HepG2 (cell line): Measurements from ENCODE around the gene AP4S1. TPM values are rescaled to one million over a fixed set of nuclear protein-coding genes. Genes with fewer than 3 reads are reported as not detected.

ENCODE experiments used
- ARID2 ChIP-seq: sonication (generic); formaldehyde crosslinking; IDR thresholded peaks from 2 replicates; pipeline ENCODE4 v1.8.1; 2022; ENCODE audit warnings: mild to moderate bottlenecking, missing genetic modification reagents, borderline replicate concordance
- ETV5 ChIP-seq: IDR thresholded peaks from 2 replicates; pipeline ENCODE4 v1.6.1; 2018; ENCODE audit warnings: missing biosample characterization, missing genetic modification reagents, inconsistent platforms, borderline replicate concordance
- FOXC1 ChIP-seq: sonication (generic); formaldehyde crosslinking; IDR thresholded peaks from 2 replicates; pipeline ENCODE4 v1.8.0; 2022; ENCODE audit warnings: mild to moderate bottlenecking, missing genetic modification reagents, borderline replicate concordance
- GRHL1 ChIP-seq: sonication (generic); formaldehyde crosslinking; conservative IDR thresholded peaks from 2 replicates; pipeline ENCODE4 v1.8.0; 2022; ENCODE audit warnings: missing genetic modification reagents
- JARID2 ChIP-seq: sonication (generic); formaldehyde crosslinking; IDR thresholded peaks from 2 replicates; pipeline ENCODE4 v1.8.1; 2023; ENCODE audit warnings: missing genetic modification reagents, inconsistent platforms; ENCODE audit not compliant: insufficient replicate concordance
- KDM5A ChIP-seq: fragments of 200-600 bp; sonication (generic); IDR thresholded peaks from 2 replicates; pipeline ENCODE4 v1.7.0; 2018; ENCODE audit warnings: antibody characterized with exemption, mild to moderate bottlenecking, low read length, borderline replicate concordance
- MYC ChIP-seq: sonication (generic); formaldehyde crosslinking; IDR thresholded peaks from 2 replicates; pipeline ENCODE4 v1.9.0; 2021; ENCODE audit warnings: missing genetic modification reagents, borderline replicate concordance
- MYNN ChIP-seq: sonication (generic); formaldehyde crosslinking; IDR thresholded peaks from 2 replicates; pipeline ENCODE4 v1.4.0; 2020; ENCODE audit warnings: mild to moderate bottlenecking, low read depth, missing genetic modification reagents
- POGK ChIP-seq: sonication (generic); formaldehyde crosslinking; conservative IDR thresholded peaks from 2 replicates; pipeline ENCODE4 v1.8.0; 2022; ENCODE audit warnings: mild to moderate bottlenecking, moderate library complexity, missing genetic modification reagents
- POGZ ChIP-seq: sonication (generic); formaldehyde crosslinking; IDR thresholded peaks from 2 replicates; pipeline ENCODE4 v1.4.0; 2020; ENCODE audit warnings: mild to moderate bottlenecking, missing genetic modification reagents
- SOX13 ChIP-seq, 3 experiments: fragments of 450-650 bp in 1 of 3; sonication (generic) in 1 of 3; formaldehyde crosslinking in 1 of 3; IDR thresholded peaks in 2 of 3; conservative IDR thresholded peaks in 1 of 3; 2 replicates each; pipeline versions ENCODE4 v1.5.0 to v1.6.1; 2016 to 2020; ENCODE audit warnings: antibody characterized with exemption in 1 of 3, mild to moderate bottlenecking in 1 of 3, missing compliant biosample characterization in 1 of 3, missing genetic modification reagents in 1 of 3, moderate library complexity in 1 of 3
- STAT5B ChIP-seq: sonication (generic); formaldehyde crosslinking; IDR thresholded peaks from 2 replicates; pipeline ENCODE4 v1.4.0; 2020; ENCODE audit warnings: missing genetic modification reagents
- ZMYM3 ChIP-seq: sonication (generic); formaldehyde crosslinking; IDR thresholded peaks from 2 replicates; pipeline ENCODE4 v1.5.1; 2020; ENCODE audit warnings: mild to moderate bottlenecking, missing genetic modification reagents
- ZNF292 ChIP-seq: sonication (generic); formaldehyde crosslinking; IDR thresholded peaks from 2 replicates; pipeline ENCODE4 v1.8.1; 2022; ENCODE audit warnings: mild to moderate bottlenecking, low read depth, missing genetic modification reagents, borderline replicate concordance
- ZNF34 ChIP-seq: sonication (generic); formaldehyde crosslinking; IDR thresholded peaks from 2 replicates; pipeline ENCODE4 v1.4.0; 2020; ENCODE audit warnings: mild to moderate bottlenecking, missing genetic modification reagents, borderline replicate concordance
- ZNF367 ChIP-seq: sonication (generic); formaldehyde crosslinking; IDR thresholded peaks from 2 replicates; pipeline ENCODE4 v1.4.0; 2020; ENCODE audit warnings: missing genetic modification reagents, borderline replicate concordance
- ZNF629 ChIP-seq: sonication (generic); formaldehyde crosslinking; conservative IDR thresholded peaks from 2 replicates; pipeline ENCODE4 v1.5.0; 2020; ENCODE audit warnings: missing genetic modification reagents
- ZNF790 ChIP-seq: sonication (generic); formaldehyde crosslinking; IDR thresholded peaks from 2 replicates; pipeline ENCODE4 v1.8.0; 2022; ENCODE audit warnings: missing genetic modification reagents, mild to moderate bottlenecking, borderline replicate concordance
- ZZZ3 ChIP-seq: sonication (generic); formaldehyde crosslinking; IDR thresholded peaks from 2 replicates; pipeline ENCODE4 v1.4.0; 2020; ENCODE audit warnings: missing genetic modification reagents, mild to moderate bottlenecking, borderline replicate concordance
- polyA plus RNA-seq, 8 experiments: library from polyadenylated mRNA; depleted of rRNA in 3 of 8; stranded (reverse) in 7 of 8; unstranded in 1 of 8; fragments of >200 nt; fragmentation: Illumina TruSeq in 4 of 8; extraction: Trizol in 4 of 8; gene quantifications; 2 replicates each; pipeline versions ENCODE4 v1.2.1 to v1.2.3, GENCODE V29; 2011 to 2016; ENCODE audit warnings: low read depth in 4 of 8, missing spikeins in 1 of 8, mixed read lengths in 1 of 8; ENCODE audit not compliant: insufficient read depth in 1 of 8
- total RNA-seq, 5 experiments: library from RNA; depleted of rRNA; stranded (reverse); fragments of >200 nt; fragmentation: Illumina TruSeq; extraction: Trizol; gene quantifications; 2 replicates each; pipeline ENCODE4 v1.2.3, GENCODE V29; 2016; ENCODE audit warnings: low read depth in 1 of 5
- TF ChIP-seq, protein P1 (sequence below): sonication (generic); formaldehyde crosslinking; IDR thresholded peaks from 2 replicates; pipeline ENCODE4 v1.4.0; 2020; ENCODE audit warnings: missing genetic modification reagents
- TF ChIP-seq, protein P2 (sequence below): sonication (generic); formaldehyde crosslinking; IDR thresholded peaks from 2 replicates; pipeline ENCODE4 v1.5.0; 2020; ENCODE audit warnings: missing genetic modification reagents, mild to moderate bottlenecking, borderline replicate concordance

AP4S1 gene
- total and polyA plus RNA-seq, 2 of the 13 experiments (the other 11 are each of a cell fraction or from before 2014, with no cell fraction given) = 3.9 to 21.1 TPM

- peak; percentile 65; the same call in 1 of the 2 replicates for TF ChIP-seq ZNF292 (CRISPR knock-in tag)
- TF ChIP-seq STAT5B (CRISPR knock-in tag) = no peak
- TF ChIP-seq ZNF790 (CRISPR knock-in tag) = no peak
- no peak for TF ChIP-seq GRHL1
- TF ChIP-seq ARID2 (CRISPR knock-in tag) = no peak
- TF ChIP-seq ZMYM3 (CRISPR knock-in tag) = peak; percentile 27; the same call in 1 of the 2 replicates
- peak; percentile 90 for TF ChIP-seq POGZ
- no peak for TF ChIP-seq MYC (CRISPR knock-in tag)
- no peak for TF ChIP-seq JARID2 (CRISPR knock-in tag)
- no peak; the same call in 1 of the 2 replicates for TF ChIP-seq FOXC1 (CRISPR knock-in tag)
- TF ChIP-seq MYNN (CRISPR knock-in tag) = no peak
- TF ChIP-seq SOX13 (IDR thresholded peaks at IDR 0.05) = 0 out of 2 replicates have a peak, but pooled peaks have one; percentile 28
- TF ChIP-seq SOX13 (CRISPR knock-in tag; conservative IDR thresholded peaks at IDR 0.05 in 1 of 2, IDR thresholded peaks at IDR 0.05 in 1 of 2) = peak in 1 of 2 experiments; percentile 73; a peak in 2 of 4 replicates
- TF ChIP-seq, protein P1, sequence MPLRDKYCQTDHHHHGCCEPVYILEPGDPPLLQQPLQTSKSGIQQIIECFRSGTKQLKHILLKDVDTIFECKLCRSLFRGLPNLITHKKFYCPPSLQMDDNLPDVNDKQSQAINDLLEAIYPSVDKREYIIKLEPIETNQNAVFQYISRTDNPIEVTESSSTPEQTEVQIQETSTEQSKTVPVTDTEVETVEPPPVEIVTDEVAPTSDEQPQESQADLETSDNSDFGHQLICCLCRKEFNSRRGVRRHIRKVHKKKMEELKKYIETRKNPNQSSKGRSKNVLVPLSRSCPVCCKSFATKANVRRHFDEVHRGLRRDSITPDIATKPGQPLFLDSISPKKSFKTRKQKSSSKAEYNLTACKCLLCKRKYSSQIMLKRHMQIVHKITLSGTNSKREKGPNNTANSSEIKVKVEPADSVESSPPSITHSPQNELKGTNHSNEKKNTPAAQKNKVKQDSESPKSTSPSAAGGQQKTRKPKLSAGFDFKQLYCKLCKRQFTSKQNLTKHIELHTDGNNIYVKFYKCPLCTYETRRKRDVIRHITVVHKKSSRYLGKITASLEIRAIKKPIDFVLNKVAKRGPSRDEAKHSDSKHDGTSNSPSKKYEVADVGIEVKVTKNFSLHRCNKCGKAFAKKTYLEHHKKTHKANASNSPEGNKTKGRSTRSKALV = no peak
- TF ChIP-seq ETV5 (CRISPR knock-in tag) = peak; percentile 90
- no peak for TF ChIP-seq POGK (CRISPR knock-in tag)
- TF ChIP-seq, protein P2, sequence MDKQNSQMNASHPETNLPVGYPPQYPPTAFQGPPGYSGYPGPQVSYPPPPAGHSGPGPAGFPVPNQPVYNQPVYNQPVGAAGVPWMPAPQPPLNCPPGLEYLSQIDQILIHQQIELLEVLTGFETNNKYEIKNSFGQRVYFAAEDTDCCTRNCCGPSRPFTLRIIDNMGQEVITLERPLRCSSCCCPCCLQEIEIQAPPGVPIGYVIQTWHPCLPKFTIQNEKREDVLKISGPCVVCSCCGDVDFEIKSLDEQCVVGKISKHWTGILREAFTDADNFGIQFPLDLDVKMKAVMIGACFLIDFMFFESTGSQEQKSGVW (CRISPR knock-in tag) = no peak
- TF ChIP-seq ZNF34 = peak; percentile 74; the same call in 1 of the 2 replicates
- peak; percentile 52; the same call in 1 of the 2 replicates for TF ChIP-seq ZNF367 (CRISPR knock-in tag)
- TF ChIP-seq ZZZ3 (CRISPR knock-in tag) = no peak
- TF ChIP-seq ZNF629 (CRISPR knock-in tag) = no peak
- no peak for TF ChIP-seq KDM5A
Observed at GRCh38 chr14:31090883-31091764, 65.7 kb downstream of the AP4S1 start (continued).
